ENCODE results near the gene MAGI2. TPM values are rescaled to one million over a fixed set of nuclear protein-coding genes. Genes with fewer than 3 reads are reported as not detected.

MAGI2 gene
- total RNA-seq, 1 experiment from 2014 or later, result 0.22 TPM

DNA sequence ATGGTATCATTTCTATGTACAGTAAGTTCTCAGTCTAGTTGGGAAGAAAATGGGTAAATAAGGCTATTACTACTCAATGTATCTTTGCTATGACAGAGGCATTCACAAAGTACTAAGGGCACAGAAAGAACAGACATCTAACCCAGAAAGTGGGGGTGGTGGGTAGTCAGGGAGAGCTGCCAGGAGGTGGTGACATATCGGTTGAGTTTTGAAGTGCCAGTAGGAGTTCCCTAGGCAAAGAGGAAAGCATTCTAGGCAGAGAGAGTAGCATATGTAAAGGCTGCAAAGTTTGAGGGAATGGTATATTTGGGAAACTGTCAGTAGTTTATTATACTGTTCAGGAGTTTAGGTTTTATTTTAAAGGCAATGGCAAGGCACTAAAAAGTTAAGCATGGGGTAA is 1372.1 kb downstream of the MAGI2 start:
- RAD21 ChIA-PET (ENCODE audit: low non-redundant PET in 1 of 2, low total read pairs in 2 of 2, uncharacterized antibody in 2 of 2, unreplicated experiment in 2 of 2), result no interaction called here

DNA sequence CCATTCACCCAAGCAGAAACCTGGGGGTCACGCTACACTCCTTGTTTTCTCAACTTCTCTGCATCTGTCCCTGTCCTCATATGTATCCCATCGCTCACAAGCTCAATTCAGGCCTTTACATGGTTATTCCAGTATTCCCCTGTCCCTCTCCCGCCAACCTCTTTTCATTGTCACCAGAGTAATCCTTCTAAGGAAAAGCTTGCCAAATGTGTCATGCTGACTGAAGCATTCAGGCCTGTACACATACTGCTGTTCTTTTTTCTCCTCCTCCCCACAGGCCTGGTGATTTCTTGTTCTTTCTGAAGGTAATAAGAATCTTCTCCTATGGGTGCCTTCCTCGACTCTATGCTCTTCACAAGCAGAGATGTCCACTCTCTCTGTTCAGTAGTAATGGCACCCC is 1372.7 kb downstream of the MAGI2 start:
- Histone ChIP-seq H3K27ac (ENCODE audit: low read depth, low read length) (no peak overlapping the region), H3K4me3 (replicated peaks in 1 of 2; ENCODE audit: low read depth in 1 of 2, low read length in 2 of 2) (no peak overlapping the region), H2AFZ (ENCODE audit: low read depth, low read length, poor library complexity, severe bottlenecking) (no peak overlapping the region), H3K36me3 (ENCODE audit: control insufficient read depth in 1 of 2, insufficient read depth in 2 of 2, low read length in 2 of 2) (no peaks in the 10 kb centered on the region), H3K79me2 (ENCODE audit: insufficient read depth, low read length) (no peaks in the 10 kb centered on the region), H3K27me3 (ENCODE audit: insufficient read depth, low read length) (peaks cover 30% of the 10 kb centered on the region), H3K9me3 (ENCODE audit: control insufficient read depth in 1 of 2, insufficient read depth in 1 of 2, low read depth in 1 of 2, low read length in 2 of 2) (no peaks in the 10 kb centered on the region), H4K20me1 (ENCODE audit: insufficient read depth) (0 out of 2 replicates have a peak, but pooled peaks cover 3% of the 10 kb centered on the region), H3K4me1 (ENCODE audit: control insufficient read depth in 1 of 2, insufficient read depth in 2 of 2, low read length in 2 of 2) (no peaks in the 10 kb centered on the region), H3K4me2 (ENCODE audit: low read length) (no peak overlapping the region), H3K9me2 (ENCODE audit: insufficient read depth) (no peaks in the 10 kb centered on the region), H3K9ac (ENCODE audit: low read length) (no peak overlapping the region)
- POLR2A ChIA-PET, result no interaction called here
- ATAC-seq, result no peak; the same call in 1 of the 2 replicates
- RAD21 ChIA-PET (ENCODE audit: low non-redundant PET in 1 of 2, low total read pairs in 2 of 2, uncharacterized antibody in 2 of 2, unreplicated experiment in 2 of 2), result no interaction called here
- no TSS peak for BruUV-seq (replicated peaks)
- intact Hi-C loops (cut with micrococcal nuclease), result no loop called here
- no peak for DNase-seq (ENCODE audit: low read depth, low spot score)
- CTCF ChIA-PET, result no interaction called here
- no peak for TF ChIP-seq CBX3 (IDR thresholded peaks at IDR 0.05; ENCODE audit: low read depth)
- no peak for TF ChIP-seq ZNF274 (IDR thresholded peaks at IDR 0.05; ENCODE audit: low read depth, low read length)
- TF ChIP-seq FOSL1 (IDR thresholded peaks at IDR 0.05; ENCODE audit: low read depth), result no peak
- no peak for TF ChIP-seq YY1 (IDR thresholded peaks at IDR 0.05; ENCODE audit: extremely low read depth, insufficient replicate concordance, low read depth, low read length)
- no peak for TF ChIP-seq ELF1 (IDR thresholded peaks at IDR 0.05; ENCODE audit: borderline replicate concordance, low read depth)
- no peak for TF ChIP-seq SRF (IDR thresholded peaks at IDR 0.05; ENCODE audit: low read depth)
- TF ChIP-seq, protein P1, sequence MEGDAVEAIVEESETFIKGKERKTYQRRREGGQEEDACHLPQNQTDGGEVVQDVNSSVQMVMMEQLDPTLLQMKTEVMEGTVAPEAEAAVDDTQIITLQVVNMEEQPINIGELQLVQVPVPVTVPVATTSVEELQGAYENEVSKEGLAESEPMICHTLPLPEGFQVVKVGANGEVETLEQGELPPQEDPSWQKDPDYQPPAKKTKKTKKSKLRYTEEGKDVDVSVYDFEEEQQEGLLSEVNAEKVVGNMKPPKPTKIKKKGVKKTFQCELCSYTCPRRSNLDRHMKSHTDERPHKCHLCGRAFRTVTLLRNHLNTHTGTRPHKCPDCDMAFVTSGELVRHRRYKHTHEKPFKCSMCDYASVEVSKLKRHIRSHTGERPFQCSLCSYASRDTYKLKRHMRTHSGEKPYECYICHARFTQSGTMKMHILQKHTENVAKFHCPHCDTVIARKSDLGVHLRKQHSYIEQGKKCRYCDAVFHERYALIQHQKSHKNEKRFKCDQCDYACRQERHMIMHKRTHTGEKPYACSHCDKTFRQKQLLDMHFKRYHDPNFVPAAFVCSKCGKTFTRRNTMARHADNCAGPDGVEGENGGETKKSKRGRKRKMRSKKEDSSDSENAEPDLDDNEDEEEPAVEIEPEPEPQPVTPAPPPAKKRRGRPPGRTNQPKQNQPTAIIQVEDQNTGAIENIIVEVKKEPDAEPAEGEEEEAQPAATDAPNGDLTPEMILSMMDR (IDR thresholded peaks at IDR 0.05 in 2 of 3, conservative IDR thresholded peaks at IDR 0.05 in 1 of 3; ENCODE audit: borderline replicate concordance in 1 of 3, insufficient read depth in 1 of 3, low read depth in 2 of 3, low read length in 2 of 3), result no peak
- TF ChIP-seq RAD21 (IDR thresholded peaks at IDR 0.05; ENCODE audit: low read depth), result no peak
- TF ChIP-seq EZH2 (IDR thresholded peaks at IDR 0.05), result no peak
- TF ChIP-seq POLR2A (IDR thresholded peaks at IDR 0.05; ENCODE audit: borderline replicate concordance, extremely low read depth, insufficient read depth, insufficient read length), result no peak
- TF ChIP-seq JUND (IDR thresholded peaks at IDR 0.05), result no peak
- TF ChIP-seq, protein P2, sequence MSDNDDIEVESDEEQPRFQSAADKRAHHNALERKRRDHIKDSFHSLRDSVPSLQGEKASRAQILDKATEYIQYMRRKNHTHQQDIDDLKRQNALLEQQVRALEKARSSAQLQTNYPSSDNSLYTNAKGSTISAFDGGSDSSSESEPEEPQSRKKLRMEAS (IDR thresholded peaks at IDR 0.05), result no peak
- no peak for TF ChIP-seq ZFX (IDR thresholded peaks at IDR 0.05)

More for the DNA sequence above, 1372.1 kb downstream of the MAGI2 start:
- TF ChIP-seq, protein P3, sequence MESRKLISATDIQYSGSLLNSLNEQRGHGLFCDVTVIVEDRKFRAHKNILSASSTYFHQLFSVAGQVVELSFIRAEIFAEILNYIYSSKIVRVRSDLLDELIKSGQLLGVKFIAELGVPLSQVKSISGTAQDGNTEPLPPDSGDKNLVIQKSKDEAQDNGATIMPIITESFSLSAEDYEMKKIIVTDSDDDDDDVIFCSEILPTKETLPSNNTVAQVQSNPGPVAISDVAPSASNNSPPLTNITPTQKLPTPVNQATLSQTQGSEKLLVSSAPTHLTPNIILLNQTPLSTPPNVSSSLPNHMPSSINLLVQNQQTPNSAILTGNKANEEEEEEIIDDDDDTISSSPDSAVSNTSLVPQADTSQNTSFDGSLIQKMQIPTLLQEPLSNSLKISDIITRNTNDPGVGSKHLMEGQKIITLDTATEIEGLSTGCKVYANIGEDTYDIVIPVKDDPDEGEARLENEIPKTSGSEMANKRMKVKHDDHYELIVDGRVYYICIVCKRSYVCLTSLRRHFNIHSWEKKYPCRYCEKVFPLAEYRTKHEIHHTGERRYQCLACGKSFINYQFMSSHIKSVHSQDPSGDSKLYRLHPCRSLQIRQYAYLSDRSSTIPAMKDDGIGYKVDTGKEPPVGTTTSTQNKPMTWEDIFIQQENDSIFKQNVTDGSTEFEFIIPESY (IDR thresholded peaks at IDR 0.05; ENCODE audit: extremely low read depth, insufficient replicate concordance, low read length), result no peak
- no peak for TF ChIP-seq ZFX (IDR thresholded peaks at IDR 0.05)
- TF ChIP-seq, protein P4, sequence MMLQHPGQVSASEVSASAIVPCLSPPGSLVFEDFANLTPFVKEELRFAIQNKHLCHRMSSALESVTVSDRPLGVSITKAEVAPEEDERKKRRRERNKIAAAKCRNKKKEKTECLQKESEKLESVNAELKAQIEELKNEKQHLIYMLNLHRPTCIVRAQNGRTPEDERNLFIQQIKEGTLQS (IDR thresholded peaks at IDR 0.05), result no peak
- TF ChIP-seq, protein P2 (IDR thresholded peaks at IDR 0.05), result no peak
- TF ChIP-seq POLR2A (IDR thresholded peaks at IDR 0.05; ENCODE audit: borderline replicate concordance, extremely low read depth, insufficient read depth, insufficient read length), result no peak
- no peak for TF ChIP-seq EGR1 (IDR thresholded peaks at IDR 0.05; ENCODE audit: low read depth)
- no peak for TF ChIP-seq EZH2phosphoT487 (IDR thresholded peaks at IDR 0.05; ENCODE audit: borderline replicate concordance)
- Histone ChIP-seq H3K4me3 (replicated peaks in 1 of 2; ENCODE audit: low read depth in 1 of 2, low read length in 2 of 2) (no peak overlapping the region), H3K9me2 (ENCODE audit: insufficient read depth) (no peaks in the 10 kb centered on the region), H3K4me2 (ENCODE audit: low read length) (no peak overlapping the region), H3K9ac (ENCODE audit: low read length) (no peak overlapping the region), H3K9me3 (ENCODE audit: control insufficient read depth in 1 of 2, insufficient read depth in 1 of 2, low read depth in 1 of 2, low read length in 2 of 2) (no peaks in the 10 kb centered on the region), H4K20me1 (ENCODE audit: insufficient read depth) (0 out of 2 replicates have a peak, but pooled peaks cover 3% of the 10 kb centered on the region), H3K79me2 (ENCODE audit: insufficient read depth, low read length) (no peaks in the 10 kb centered on the region), H3K36me3 (ENCODE audit: control insufficient read depth in 1 of 2, insufficient read depth in 2 of 2, low read length in 2 of 2) (no peaks in the 10 kb centered on the region), H2AFZ (ENCODE audit: low read depth, low read length, poor library complexity, severe bottlenecking) (no peak overlapping the region), H3K27me3 (ENCODE audit: insufficient read depth, low read length) (peaks cover 30% of the 10 kb centered on the region), H3K4me1 (ENCODE audit: control insufficient read depth in 1 of 2, insufficient read depth in 2 of 2, low read length in 2 of 2) (no peaks in the 10 kb centered on the region), H3K27ac (ENCODE audit: low read depth, low read length) (no peak overlapping the region)
- POLR2A ChIA-PET, result no interaction called here
- CTCF ChIA-PET, result no interaction called here
- intact Hi-C loops (cut with micrococcal nuclease), result no loop called here
- no TSS peak for BruUV-seq (replicated peaks)
- DNase-seq (ENCODE audit: low read depth, low spot score) (no peak), ATAC-seq (no peak)
